HG03060 (cell line): ENCODE data around the gene PLS1.
"Not testable (repeated sequence)": the region's sequence is repeated elsewhere in the genome, so short reads cannot be mapped to it uniquely, and the experiment has no call there.

Source experiments
- ATAC-seq: cut with Tn5 transposase; IDR thresholded peaks from one replicate; pipeline ENCODE4 v1.9.1; 2021; ENCODE audit warnings: low read depth, moderate number of reproducible peaks; ENCODE audit not compliant: unreplicated experiment

PLS1 gene, protein sequence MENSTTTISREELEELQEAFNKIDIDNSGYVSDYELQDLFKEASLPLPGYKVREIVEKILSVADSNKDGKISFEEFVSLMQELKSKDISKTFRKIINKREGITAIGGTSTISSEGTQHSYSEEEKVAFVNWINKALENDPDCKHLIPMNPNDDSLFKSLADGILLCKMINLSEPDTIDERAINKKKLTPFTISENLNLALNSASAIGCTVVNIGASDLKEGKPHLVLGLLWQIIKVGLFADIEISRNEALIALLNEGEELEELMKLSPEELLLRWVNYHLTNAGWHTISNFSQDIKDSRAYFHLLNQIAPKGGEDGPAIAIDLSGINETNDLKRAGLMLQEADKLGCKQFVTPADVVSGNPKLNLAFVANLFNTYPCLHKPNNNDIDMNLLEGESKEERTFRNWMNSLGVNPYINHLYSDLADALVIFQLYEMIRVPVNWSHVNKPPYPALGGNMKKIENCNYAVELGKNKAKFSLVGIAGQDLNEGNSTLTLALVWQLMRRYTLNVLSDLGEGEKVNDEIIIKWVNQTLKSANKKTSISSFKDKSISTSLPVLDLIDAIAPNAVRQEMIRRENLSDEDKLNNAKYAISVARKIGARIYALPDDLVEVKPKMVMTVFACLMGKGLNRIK

DNA sequence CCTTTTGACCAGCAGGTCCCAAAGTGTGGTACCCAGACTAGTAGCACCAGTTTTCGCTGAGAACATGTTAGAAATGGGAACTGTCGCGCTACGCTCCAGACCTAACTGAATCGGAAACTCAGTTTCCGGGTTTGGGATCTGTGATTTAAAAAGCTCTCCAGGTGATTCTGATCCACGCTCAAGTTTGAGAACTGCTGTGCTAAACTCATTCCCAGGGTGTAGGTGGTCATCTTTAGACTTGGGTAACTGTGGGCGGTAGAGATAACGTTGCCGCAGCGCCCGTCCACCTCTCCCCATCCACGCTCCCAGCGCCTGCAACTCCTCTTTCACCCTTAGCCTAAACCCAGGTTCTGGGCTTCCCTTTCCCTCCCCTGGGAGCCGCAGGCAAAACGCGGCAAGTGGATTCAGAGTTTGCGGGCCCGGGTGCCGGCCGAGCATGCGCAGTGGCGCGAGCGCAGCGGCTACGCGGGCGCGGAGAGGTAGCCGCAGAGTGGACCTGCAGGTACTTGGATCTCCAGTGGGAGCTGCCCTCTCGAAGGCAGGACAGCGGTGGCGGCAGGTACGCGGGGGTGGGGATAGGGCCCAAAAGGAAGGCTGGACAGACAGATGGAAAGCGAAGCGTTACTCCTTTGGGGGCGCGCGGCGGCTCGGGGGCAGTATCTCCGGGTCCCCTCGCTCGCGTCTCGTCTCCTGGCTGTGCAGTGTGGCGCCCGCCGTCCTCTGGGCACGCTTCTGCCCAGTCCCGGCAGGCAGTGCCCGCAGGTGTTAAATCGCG is at the start of gene PLS1:
TSS of gene PLS1 (plus strand) at position 443 of the 775 bp plus-strand sequence. CDS start 67,845 bp downstream, outside the sequence.
- peak; percentile 76 for ATAC-seq

DNA sequence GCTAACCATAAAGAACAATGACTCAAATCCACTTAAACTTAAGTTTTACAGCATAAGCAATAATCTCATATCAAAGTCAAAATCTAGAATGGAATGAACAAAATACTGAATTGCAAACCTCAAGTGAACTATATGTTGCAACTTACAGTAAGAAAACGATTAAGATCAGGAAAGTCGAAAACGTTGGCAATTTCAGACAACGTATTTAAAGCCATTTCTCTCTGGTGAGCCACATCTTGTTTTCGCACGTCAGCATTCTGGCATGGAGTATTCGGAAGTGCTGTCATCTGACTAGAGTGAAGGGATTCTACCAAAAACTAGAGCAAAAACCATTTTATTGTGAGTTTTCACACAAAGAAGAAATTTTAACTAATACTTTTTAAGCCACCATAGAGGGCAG is 46.2 kb upstream of the PLS1 start:
- no peak for ATAC-seq

DNA sequence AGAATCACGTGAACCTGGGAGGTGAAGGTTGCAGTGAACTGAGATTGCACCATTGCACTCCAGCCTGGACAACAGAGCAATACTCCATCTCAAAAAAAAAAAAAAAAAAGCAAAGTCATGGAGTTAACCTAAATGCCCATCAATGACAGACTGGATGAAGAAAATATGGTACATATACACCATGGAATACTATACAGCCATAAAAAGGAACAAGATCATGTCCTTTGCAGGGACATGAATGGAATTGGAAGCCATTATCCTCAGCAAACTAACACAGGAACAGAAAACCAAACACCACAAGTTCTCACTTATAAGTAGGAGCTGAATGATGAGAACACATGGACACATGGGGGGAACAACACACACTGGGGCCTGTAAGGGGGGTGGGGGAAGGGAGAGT is 43.6 kb upstream of the PLS1 start:
- not testable (repeated sequence) for ATAC-seq

DNA sequence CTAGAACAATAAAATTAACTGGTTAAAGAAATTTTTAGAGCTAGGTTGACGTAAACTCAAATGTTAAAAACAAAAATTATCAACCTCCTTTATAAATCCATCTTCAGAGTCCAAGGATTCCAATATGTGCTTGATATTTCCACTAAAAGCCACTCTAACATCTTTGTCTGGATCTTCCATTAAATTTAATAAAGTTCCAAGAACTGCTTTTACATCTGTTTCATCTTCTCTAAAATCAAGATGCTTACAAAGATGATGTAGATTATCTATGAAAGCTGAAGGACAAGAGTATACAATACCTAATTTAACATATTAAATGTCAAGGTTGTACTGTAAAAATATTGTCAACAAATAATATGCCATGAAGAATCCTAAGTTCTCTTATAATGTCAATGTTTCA is 42.5 kb upstream of the PLS1 start:
- ATAC-seq = no peak

DNA sequence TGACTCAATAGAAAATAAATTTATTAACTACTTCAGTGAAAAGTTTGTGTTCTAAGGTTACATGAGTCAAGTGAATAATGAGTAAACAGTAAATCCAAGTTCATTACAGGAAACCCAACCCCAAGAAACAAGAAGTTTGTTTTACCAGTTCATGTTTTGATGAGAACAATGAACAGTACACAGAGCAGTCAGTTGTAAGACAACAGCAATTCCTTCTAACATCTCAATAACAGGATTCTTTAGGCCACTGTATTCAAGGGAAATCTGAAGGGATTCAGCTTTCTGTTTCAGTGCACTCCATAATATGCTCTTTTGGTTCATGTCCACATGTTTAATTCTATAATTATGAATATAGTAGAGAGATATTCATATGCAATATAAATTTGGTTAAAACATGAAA is 36.1 kb upstream of the PLS1 start:
- ATAC-seq = no peak

DNA sequence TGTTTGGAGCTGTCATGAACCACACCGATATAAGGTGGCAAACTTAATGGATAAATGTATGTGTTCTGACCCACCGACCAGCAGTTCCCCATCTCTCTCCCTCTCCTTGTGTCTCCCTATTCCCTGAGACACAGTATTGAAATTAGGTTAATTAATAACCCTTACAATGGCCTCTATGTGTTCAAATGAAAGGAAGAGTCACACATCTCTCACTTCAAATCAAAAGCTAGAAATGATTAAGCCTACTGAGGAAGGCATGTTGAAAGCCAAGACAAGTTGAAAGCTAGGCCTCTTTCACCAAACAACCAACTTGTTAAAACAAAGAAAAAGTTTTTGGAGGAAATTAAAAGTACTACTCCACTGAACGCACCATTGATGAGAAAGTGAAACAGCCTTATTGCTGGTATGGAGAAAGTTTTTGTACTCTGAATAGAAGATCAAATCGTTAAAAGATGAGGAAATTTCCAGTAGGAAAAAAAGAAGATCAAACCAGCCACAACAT is 32.6 kb upstream of the PLS1 start:
- ATAC-seq = no peak

DNA sequence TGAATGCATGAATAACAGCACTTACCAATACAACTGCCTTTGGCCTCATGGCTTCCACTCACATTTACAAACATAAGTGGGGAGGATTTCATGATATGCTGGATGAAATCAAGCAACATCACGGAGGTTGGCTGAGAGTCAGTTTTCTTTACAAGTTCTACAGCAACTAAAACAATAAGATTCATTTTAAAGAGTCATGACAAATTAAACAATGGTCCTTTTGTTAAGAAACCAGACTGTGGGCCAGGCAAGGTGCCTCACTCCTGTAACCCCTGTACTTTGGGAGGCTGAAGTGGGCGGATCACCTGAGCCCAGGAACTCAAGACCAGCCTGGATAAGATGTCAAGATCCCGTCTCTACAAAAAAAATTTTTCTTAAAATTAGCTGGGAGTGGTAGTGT is 30.1 kb upstream of the PLS1 start:
- ATAC-seq = no peak

DNA sequence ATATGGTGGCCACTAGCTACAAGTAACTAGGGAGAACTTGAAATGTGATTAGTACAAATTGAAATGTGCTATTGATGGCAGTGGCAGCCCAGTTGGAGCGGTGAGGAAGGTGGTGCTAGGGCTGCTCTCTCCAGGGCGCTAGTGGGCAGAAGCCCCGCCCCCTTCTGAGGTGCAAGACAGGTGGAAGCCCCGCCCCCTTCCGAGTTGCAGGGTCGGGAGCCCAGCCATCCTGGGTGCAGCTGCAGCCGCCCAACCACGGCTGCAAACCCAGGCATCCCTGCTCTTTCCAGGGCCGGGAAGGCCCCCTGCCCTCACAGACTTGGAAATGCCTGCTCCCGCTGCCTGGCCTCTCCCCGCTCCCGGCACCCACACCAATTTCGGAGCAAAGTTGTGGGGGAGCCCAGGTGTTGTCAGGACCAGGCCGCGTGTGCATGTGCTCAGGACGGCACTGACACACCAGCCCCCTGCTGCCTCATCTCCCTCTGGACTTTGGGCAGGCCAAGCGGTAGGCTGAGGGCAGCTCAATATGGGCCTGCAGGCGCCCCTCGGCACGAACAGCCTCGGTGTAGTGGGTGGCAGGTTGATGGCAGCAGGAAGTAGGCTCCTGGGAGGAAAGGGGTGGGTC is 27.7 kb upstream of the PLS1 start:
- ATAC-seq = no peak

DNA sequence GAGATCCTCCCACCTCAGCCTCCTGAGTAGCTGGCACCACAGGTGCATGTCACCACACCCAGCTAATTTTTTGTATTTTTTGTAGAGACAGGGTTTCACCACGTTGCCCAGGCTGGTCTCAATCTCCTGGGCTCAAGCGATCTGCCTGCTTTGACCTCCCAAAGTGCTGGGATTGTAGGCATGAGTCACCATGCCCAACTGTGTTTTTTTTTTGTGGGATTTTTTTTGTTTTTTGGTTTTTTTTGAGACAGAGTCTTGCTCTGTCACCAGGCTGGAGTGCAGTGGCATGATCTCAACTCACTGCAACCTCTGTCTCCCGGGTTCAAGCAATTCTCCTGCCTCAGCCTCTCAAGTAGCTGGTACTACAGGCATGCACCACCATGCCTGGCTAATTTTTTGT is 26.8 kb upstream of the PLS1 start:
- ATAC-seq = not testable (repeated sequence)

DNA sequence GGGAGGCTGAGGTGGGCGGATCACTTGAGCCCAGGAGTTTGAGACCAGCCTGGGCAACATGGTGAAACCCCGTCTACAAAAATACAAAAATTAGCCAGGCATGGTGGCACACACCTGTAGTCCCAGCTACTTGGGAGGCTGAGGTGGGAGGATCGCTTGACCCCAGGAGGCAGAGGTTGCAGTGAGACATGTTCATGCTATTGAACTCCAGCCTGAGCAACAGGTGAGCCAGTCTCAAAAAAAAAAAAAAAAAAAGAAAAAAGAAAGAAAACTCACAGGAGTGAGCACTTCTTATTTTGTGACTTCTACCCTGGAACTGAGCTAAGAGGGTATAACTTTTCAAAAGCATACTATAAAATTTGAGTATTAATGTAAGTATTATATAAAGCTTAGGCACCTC is 22.0 kb upstream of the PLS1 start:
- ATAC-seq = not testable (repeated sequence)

DNA sequence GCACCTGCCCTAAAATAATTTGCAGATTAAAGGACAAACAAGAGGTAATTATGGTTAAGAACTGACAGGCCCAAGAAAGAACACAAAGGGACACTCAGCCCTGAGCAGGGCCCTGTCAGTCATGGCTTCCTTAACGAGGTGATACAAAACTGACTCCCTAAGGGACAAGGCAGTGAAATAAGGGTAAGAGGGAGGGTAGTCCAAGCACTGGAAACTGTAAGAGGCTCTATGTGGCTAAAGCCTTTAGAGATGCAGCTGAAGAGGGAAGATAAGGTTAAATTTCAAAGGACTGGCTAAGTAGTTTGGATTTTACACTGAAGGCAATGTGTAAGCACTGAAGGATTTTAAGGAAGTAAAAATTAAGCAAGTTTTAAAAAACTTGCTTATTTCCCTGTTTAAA is 21.5 kb upstream of the PLS1 start:
- no peak for ATAC-seq

DNA sequence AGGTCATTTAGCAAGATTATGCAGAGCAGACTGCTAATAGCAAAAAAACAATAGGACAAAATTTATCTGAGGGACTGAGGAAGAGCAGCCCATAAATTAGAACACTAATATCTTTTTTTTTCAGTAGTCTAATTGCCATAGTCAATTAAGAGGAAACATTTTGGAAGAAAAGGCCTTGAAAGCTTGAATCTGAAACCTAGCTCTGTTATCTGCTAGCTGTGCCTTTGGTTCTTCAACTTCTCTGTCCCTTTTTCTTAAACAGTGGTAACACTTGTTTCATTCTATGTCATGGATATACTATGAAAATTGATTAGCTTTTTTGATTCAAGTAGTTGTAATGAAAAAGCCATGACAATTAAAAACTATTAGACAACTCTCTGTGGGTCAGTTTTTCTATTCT is 19.4 kb upstream of the PLS1 start:
- ATAC-seq = no peak

DNA sequence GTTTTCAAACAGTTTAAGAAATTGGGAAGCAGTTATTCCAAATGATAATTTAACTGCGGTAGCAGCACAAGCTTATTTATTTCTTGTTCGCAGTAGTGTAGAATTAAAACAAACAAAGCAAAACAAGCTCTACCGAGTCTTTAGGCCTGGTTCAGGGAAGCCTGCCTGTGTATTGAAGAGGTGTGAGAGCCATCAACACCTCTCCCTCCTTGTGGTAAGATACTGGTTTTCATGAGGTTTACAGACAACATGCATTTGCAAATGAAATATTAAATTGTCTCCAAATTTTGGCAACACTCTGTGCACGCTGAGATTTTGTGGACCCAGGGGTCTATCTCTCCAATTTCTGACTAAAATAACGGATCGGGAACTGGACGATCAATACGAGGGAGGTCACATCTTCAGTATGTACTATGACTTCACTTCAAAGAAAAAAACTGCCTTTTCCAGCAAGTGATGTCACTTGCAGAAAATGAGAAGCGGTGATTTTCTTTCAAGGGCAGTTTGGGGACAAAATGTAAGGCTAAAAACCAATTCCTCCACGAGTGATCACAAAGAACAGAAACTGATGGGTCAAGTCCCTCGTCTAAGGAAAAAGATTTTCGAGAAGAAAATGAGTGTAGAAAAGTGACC is 18.4 kb upstream of the PLS1 start:
- no peak for ATAC-seq

DNA sequence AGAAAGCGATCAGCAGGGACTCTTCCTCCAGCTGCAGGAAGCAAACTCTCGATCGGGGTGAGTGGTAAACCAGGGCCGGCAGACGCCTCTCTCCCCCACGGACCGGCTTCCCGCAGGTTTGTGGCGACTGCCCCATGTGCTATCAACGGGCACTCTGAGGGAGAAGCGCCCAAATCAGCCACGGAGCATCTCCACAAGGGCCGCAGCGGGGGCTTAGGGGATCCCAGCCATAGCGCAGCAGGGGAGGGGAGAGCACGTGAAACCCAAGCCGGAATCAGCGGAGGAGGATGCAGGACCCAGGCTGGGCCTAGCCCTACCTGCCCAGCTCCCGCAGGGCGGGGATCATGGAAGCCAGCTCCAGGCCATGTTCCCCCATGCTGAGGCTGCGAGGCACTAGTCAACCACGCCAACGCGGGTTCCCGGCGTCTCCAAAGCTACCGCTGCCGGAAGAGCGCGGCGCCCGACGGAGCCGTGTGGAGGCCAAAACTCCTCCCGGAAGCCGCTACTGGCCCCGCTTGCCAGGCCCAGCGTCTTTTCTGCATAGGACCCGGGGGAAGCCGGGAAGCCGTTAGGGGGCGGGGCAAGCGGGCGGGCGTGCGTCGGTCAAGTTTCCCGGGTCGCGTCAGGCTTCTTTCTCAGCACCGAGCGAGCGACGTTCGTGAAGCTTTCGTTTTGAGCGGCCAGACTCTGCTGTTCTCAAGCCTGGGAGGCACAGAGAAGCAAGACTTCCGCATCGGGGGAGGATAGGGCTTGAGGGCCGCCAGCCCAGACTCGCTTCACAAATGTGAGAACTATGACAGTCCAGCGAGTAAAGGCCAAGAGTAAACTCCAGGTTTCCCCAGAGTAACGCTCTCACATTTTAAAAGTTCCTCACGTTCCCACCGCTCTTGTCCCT is 17.6 kb upstream of the PLS1 start, which contains the start of gene ATR:
TSS of gene ATR (minus strand) at position 405 of the 895 bp plus-strand sequence. CDS start at position 376, 29 bp downstream.
- peak; percentile 70 for ATAC-seq

DNA sequence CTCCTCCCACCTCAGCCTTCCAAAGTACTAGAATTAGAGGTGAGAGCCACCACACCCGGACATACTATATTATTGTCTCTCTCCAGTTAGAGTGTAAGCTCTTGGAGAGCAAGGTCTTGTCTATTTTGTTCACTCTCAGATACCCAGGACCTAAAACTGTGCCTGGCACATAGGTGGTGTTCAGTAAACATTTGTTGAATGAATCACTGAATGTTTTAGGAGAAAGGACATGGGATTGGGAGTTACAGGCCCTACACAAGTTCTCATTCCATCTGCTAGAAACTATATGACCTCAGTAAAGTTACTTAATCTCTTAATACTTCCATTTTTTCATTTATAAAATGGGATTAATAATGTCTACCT is 16.2 kb upstream of the PLS1 start:
- ATAC-seq = no peak

DNA sequence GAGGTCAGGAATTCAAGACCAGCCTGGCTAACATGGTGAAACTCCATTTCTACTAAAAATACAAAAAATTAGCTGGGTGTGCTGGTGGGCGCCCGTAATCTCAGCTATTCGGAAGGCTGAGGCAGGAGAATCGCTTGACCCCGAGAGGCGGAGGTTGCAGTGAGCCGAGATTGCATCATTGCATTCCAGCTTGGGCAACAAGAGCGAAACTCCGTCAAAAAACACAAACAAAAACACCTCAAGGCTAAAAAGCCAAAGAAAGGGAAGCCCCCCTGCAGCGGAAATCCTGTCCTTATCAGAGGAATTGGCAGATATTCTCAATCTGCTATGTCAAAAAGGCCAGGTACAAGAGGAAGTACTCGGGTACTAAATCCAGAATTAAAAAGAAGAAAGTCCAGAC is 15.1 kb upstream of the PLS1 start:
- ATAC-seq = not testable (repeated sequence)

DNA sequence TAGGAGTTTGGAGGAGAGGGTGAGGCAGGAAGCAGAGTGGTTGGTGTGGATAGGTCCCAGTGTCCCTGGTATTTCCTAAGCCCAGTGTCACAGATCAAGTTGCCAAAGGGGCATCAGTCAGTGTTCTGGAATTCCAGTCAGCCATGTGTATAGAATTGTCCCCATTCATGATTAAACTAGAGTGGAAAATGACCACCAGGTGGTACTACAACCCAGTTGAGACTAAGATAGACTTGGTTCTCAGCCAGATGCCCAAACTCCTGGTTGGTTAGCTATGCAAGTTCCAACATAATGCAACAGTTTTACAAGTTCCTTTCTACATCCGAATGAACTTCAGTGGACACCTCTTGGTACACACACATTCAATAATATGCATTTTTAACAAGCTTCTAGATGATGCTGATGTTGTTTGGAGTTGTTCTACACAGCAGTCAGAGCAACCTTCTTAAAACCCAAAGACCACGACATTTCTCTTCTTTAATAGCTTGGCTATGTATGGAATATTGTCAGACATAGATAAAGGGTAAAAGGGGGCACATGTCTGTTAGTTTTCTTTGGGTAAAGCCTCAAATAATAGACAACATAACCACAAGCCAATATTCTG is 9.3 kb upstream of the PLS1 start:
- ATAC-seq = no peak

DNA sequence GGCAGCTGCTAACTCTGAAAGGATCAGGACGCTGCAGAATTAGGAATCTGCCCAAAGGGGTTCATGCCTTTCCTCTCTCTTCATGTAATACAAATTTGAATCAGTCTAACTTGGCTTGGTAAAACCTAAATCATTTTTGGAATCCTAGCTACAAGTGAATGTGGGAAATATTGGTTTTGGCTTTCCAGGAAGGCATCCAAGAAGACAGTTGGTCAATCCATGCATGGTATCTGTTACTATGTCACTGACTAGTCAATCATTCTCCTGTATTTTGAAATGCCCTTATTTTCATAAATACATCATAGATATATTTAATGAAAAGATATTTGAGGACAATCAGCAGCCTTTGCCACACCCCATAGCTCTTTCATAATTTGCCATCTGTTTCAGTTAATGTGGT is 7.5 kb upstream of the PLS1 start:
- no peak for ATAC-seq

DNA sequence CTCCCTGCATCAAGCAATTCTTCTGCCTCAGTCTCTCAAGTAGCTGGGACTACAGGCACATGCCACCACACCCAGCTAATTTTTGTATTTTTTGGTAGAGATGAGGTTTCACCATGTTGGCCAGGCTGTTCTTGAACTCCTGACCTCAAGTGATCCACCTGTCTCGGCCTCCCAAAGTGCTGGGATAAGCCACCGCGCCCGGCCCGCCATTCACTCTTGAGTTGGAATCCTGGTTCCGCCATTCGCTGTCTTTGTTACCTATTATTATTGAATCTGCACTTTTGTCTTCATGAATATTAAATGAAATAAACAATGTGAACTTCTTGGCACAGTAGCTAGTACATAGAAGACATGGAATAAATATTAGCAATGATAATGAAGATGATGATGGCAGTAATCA is 3.9 kb upstream of the PLS1 start:
- ATAC-seq = not testable (repeated sequence)
